ENCODE data around the gene OGFOD1. TPM values are rescaled to one million over a fixed set of nuclear protein-coding genes. Genes with fewer than 3 reads are reported as not detected.

The OGFOD1 gene
- total RNA-seq, 1 experiment from 2014 or later = 35.8 TPM

DNA sequence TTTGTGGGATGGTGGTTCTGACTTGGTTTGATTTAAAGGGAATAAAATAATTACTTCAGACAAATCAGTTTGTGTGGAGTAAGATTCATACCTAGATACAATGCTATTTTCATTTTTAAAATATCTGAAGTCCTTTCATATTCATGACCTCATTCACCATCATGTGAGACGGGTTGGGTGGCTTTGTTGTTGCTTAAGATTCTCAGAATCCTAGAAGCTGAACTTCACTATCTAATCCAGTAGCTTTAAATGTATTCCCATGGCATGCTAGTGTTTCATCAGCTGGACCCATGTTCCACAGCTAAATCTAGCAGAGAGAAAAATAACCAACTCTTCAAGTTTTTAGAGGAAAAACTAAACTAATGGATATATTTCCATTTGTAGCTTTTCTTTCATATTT is 23.3 kb upstream of the OGFOD1 start:
- peaks cover 8% of the 10 kb centered on the region for H3K4me1 ChIP-seq (ENCODE audit: control insufficient read depth, insufficient read depth, low read length)
- no peaks in the 10 kb centered on the region for H3K27me3 ChIP-seq (ENCODE audit: control insufficient read depth, insufficient read depth, low read length)
- CTCF ChIA-PET = no interaction called here
- BruUV-seq (replicated peaks) = no TSS peak
- no peak for DNase-seq (ENCODE audit: low read depth, low spot score)
- in situ Hi-C loops (cut with HindIII; ENCODE audit: low pct_unique_long_range_greater_than_20kb, low sequenced_read_pairs) (no loop called here), intact Hi-C loops (cut with micrococcal nuclease; ENCODE audit: unreplicated experiment) (no loop called here)
- no peak for ATAC-seq
- no peak overlapping the region for H3K4me3 ChIP-seq (ENCODE audit: low read depth in 2 of 2, low read length in 2 of 2)
- peaks cover 5% of the 10 kb centered on the region; the same call in 1 of the 2 replicates for H3K36me3 ChIP-seq (ENCODE audit: control insufficient read depth, insufficient read depth, low read length)
- H3K27ac ChIP-seq (ENCODE audit: low read length) = no peak overlapping the region
- POLR2A ChIA-PET = no interaction called here
- no peak for TF ChIP-seq POLR2AphosphoS5 (IDR thresholded peaks at IDR 0.05; ENCODE audit: low read depth, low read length)
- H3K9me3 ChIP-seq (ENCODE audit: control insufficient read depth, insufficient read depth, low read depth, low read length) = no peaks in the 10 kb centered on the region

- TF ChIP-seq, protein P1, sequence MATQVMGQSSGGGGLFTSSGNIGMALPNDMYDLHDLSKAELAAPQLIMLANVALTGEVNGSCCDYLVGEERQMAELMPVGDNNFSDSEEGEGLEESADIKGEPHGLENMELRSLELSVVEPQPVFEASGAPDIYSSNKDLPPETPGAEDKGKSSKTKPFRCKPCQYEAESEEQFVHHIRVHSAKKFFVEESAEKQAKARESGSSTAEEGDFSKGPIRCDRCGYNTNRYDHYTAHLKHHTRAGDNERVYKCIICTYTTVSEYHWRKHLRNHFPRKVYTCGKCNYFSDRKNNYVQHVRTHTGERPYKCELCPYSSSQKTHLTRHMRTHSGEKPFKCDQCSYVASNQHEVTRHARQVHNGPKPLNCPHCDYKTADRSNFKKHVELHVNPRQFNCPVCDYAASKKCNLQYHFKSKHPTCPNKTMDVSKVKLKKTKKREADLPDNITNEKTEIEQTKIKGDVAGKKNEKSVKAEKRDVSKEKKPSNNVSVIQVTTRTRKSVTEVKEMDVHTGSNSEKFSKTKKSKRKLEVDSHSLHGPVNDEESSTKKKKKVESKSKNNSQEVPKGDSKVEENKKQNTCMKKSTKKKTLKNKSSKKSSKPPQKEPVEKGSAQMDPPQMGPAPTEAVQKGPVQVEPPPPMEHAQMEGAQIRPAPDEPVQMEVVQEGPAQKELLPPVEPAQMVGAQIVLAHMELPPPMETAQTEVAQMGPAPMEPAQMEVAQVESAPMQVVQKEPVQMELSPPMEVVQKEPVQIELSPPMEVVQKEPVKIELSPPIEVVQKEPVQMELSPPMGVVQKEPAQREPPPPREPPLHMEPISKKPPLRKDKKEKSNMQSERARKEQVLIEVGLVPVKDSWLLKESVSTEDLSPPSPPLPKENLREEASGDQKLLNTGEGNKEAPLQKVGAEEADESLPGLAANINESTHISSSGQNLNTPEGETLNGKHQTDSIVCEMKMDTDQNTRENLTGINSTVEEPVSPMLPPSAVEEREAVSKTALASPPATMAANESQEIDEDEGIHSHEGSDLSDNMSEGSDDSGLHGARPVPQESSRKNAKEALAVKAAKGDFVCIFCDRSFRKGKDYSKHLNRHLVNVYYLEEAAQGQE (IDR thresholded peaks at IDR 0.05; ENCODE audit: insufficient read depth in 1 of 2, low read depth in 2 of 2, low read length in 1 of 2) = no peak
- TF ChIP-seq TCF7L2 (IDR thresholded peaks at IDR 0.05; ENCODE audit: low read depth, low read length) (no peak), POLR2AphosphoS5 (IDR thresholded peaks at IDR 0.05; ENCODE audit: low read depth, low read length) (no peak), SIN3A (IDR thresholded peaks at IDR 0.05; ENCODE audit: borderline replicate concordance, insufficient read depth, low read depth, low read length) (no peak)
- TF ChIP-seq, protein P2, sequence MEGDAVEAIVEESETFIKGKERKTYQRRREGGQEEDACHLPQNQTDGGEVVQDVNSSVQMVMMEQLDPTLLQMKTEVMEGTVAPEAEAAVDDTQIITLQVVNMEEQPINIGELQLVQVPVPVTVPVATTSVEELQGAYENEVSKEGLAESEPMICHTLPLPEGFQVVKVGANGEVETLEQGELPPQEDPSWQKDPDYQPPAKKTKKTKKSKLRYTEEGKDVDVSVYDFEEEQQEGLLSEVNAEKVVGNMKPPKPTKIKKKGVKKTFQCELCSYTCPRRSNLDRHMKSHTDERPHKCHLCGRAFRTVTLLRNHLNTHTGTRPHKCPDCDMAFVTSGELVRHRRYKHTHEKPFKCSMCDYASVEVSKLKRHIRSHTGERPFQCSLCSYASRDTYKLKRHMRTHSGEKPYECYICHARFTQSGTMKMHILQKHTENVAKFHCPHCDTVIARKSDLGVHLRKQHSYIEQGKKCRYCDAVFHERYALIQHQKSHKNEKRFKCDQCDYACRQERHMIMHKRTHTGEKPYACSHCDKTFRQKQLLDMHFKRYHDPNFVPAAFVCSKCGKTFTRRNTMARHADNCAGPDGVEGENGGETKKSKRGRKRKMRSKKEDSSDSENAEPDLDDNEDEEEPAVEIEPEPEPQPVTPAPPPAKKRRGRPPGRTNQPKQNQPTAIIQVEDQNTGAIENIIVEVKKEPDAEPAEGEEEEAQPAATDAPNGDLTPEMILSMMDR (IDR thresholded peaks at IDR 0.05) = no peak
- in situ Hi-C loops (cut with HindIII; ENCODE audit: low pct_unique_long_range_greater_than_20kb, low sequenced_read_pairs) (no loop called here), intact Hi-C loops (cut with micrococcal nuclease; ENCODE audit: unreplicated experiment) (no loop called here)
- CTCF ChIA-PET = no interaction called here
- POLR2A ChIA-PET = interaction anchor here (0.6 kb wide), 1 partner anchor 293 kb away, joined by 3 read pairs; the partner anchor contains the start of gene NUP93
- Histone ChIP-seq H3K9me3 (ENCODE audit: control insufficient read depth, insufficient read depth, low read depth, low read length) (no peaks in the 10 kb centered on the region), H3K27ac (ENCODE audit: low read length) (no peak overlapping the region), H3K27me3 (ENCODE audit: control insufficient read depth, insufficient read depth, low read length) (no peaks in the 10 kb centered on the region), H3K36me3 (ENCODE audit: control insufficient read depth, insufficient read depth, low read length) (peaks cover 8% of the 10 kb centered on the region; the same call in 1 of the 2 replicates), H3K4me1 (ENCODE audit: control insufficient read depth, insufficient read depth, low read length) (no peaks in the 10 kb centered on the region), H3K4me3 (ENCODE audit: low read depth in 2 of 2, low read length in 2 of 2) (no peak overlapping the region)
- DNase-seq (ENCODE audit: low read depth, low spot score) (no peak), ATAC-seq (no peak)
- no TSS peak for BruUV-seq (replicated peaks)
These were observed 15.1 kb upstream of the OGFOD1 start for GRCh38 chr16:56436258-56436657.

GRCh38 chr16:56438038-56438437 is 13.3 kb upstream of the OGFOD1 start:
- TF ChIP-seq POLR2AphosphoS5 (IDR thresholded peaks at IDR 0.05; ENCODE audit: low read depth, low read length) (no peak), SIN3A (IDR thresholded peaks at IDR 0.05; ENCODE audit: borderline replicate concordance, insufficient read depth, low read depth, low read length) (no peak), TCF7L2 (IDR thresholded peaks at IDR 0.05; ENCODE audit: low read depth, low read length) (no peak)
- TF ChIP-seq, protein P2 (IDR thresholded peaks at IDR 0.05) = no peak
- TF ChIP-seq, protein P1 (IDR thresholded peaks at IDR 0.05; ENCODE audit: insufficient read depth in 1 of 2, low read depth in 2 of 2, low read length in 1 of 2) = no peak
- CTCF ChIA-PET = no interaction called here
- H3K4me3 ChIP-seq (ENCODE audit: low read depth in 2 of 2, low read length in 2 of 2) = no peak overlapping the region
- peaks cover 6% of the 10 kb centered on the region; the same call in 1 of the 2 replicates for H3K36me3 ChIP-seq (ENCODE audit: control insufficient read depth, insufficient read depth, low read length)
- POLR2A ChIA-PET = no interaction called here
- no peaks in the 10 kb centered on the region for H3K27me3 ChIP-seq (ENCODE audit: control insufficient read depth, insufficient read depth, low read length)
- H3K27ac ChIP-seq (ENCODE audit: low read length) = no peak overlapping the region
- BruUV-seq (replicated peaks) = no TSS peak
- intact Hi-C loops (cut with micrococcal nuclease; ENCODE audit: unreplicated experiment) (no loop called here), in situ Hi-C loops (cut with HindIII; ENCODE audit: low pct_unique_long_range_greater_than_20kb, low sequenced_read_pairs) (no loop called here)
- no peaks in the 10 kb centered on the region for H3K4me1 ChIP-seq (ENCODE audit: control insufficient read depth, insufficient read depth, low read length)
- no peak for DNase-seq (ENCODE audit: low read depth, low spot score)
- ATAC-seq = no peak
- no peaks in the 10 kb centered on the region for H3K9me3 ChIP-seq (ENCODE audit: control insufficient read depth, insufficient read depth, low read depth, low read length)
